ENCODE results near the gene CTSZ. TPM values are rescaled to one million over a fixed set of nuclear protein-coding genes. Genes with fewer than 3 reads are reported as not detected.

CTSZ gene
- total RNA-seq, 2 experiments from 2014 or later, result 14.7 to 17.7 TPM

DNA sequence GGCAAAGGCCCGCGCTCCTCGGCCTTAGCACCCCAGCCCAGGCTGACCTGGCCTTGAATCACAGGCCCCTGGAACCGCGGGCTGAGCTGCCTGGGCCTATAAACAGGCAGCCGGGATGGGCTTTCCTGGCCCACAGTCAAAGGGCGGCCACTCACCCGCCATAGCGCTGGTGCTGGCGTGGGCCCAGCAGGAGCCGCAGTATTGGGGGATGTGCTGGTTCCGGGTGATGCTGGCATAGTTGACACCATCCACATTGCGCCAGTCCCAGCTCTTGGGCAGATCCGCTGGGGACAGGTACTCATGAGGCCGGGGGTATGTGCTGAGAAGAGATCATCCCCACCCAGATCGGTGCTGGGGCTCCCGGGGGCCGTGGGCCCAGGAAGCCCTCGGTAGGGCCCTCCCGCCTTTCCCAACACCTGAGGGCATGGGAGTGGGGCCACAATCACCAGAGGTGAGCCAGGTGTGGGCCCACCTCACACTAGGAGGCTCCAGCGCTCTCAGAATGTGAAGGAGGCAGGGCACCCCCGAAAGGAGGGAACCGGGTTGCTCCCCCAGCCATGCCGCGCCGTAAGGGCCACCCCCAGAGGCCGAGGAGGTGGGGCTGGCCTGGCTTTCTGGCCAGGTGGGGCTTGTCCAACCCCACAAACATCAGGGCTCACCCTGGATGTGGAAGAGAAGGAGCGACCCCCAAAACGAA is 739 bp downstream of the CTSZ start:
- H3K27me3 ChIP-seq (ENCODE audit: control insufficient read depth in 1 of 2, insufficient read depth in 2 of 2, low read length in 2 of 2), result no peaks in the 10 kb centered on the region
- intact Hi-C loops (cut with DNase I, micrococcal nuclease), result no loop called here
- H3K27ac Mint-ChIP-seq, result peak overlapping the region; percentile 76
- no peaks in the 10 kb centered on the region for H3K36me3 ChIP-seq (ENCODE audit: insufficient read depth, low read length)
- ChIA-PET CTCF (no interaction called here), POLR2A (interaction anchor here (2.3 kb wide), 1 partner anchor 25 kb away, joined by 17 read pairs; the partner anchor contains the start of gene ATP5F1E)
- H3K9me3 Mint-ChIP-seq, result no peaks in the 10 kb centered on the region
- H3K27me3 Mint-ChIP-seq, result no peaks in the 10 kb centered on the region
- H3K9me3 ChIP-seq (ENCODE audit: control insufficient read depth in 1 of 2, insufficient read depth in 1 of 2, low read length in 2 of 2), result no peaks in the 10 kb centered on the region
- TF ChIP-seq, protein P1, sequence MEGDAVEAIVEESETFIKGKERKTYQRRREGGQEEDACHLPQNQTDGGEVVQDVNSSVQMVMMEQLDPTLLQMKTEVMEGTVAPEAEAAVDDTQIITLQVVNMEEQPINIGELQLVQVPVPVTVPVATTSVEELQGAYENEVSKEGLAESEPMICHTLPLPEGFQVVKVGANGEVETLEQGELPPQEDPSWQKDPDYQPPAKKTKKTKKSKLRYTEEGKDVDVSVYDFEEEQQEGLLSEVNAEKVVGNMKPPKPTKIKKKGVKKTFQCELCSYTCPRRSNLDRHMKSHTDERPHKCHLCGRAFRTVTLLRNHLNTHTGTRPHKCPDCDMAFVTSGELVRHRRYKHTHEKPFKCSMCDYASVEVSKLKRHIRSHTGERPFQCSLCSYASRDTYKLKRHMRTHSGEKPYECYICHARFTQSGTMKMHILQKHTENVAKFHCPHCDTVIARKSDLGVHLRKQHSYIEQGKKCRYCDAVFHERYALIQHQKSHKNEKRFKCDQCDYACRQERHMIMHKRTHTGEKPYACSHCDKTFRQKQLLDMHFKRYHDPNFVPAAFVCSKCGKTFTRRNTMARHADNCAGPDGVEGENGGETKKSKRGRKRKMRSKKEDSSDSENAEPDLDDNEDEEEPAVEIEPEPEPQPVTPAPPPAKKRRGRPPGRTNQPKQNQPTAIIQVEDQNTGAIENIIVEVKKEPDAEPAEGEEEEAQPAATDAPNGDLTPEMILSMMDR (IDR thresholded peaks at IDR 0.05), result no peak
- H3K27ac ChIP-seq (ENCODE audit: low read depth in 1 of 2, low read length in 2 of 2), result peak overlapping the region in 1 of 2 donors; percentile 48
- ATAC-seq (ENCODE audit: poor library complexity) (peak; percentile 8), DNase-seq (peak in 1 of 14 experiments; percentile 22)
- H3K4me1 Mint-ChIP-seq (ENCODE audit: low read depth), result peaks cover 42% of the 10 kb centered on the region
- peaks cover 45% of the 10 kb centered on the region for H3K4me1 ChIP-seq (ENCODE audit: insufficient read depth, low read length)
- H3K4me3 Mint-ChIP-seq, result peak overlapping the region; percentile 86
- H3K4me3 ChIP-seq (ENCODE audit: low read length), result peak overlapping the region; percentile 72
- peaks cover 5% of the 10 kb centered on the region for H3K36me3 Mint-ChIP-seq (ENCODE audit: low read depth)

DNA sequence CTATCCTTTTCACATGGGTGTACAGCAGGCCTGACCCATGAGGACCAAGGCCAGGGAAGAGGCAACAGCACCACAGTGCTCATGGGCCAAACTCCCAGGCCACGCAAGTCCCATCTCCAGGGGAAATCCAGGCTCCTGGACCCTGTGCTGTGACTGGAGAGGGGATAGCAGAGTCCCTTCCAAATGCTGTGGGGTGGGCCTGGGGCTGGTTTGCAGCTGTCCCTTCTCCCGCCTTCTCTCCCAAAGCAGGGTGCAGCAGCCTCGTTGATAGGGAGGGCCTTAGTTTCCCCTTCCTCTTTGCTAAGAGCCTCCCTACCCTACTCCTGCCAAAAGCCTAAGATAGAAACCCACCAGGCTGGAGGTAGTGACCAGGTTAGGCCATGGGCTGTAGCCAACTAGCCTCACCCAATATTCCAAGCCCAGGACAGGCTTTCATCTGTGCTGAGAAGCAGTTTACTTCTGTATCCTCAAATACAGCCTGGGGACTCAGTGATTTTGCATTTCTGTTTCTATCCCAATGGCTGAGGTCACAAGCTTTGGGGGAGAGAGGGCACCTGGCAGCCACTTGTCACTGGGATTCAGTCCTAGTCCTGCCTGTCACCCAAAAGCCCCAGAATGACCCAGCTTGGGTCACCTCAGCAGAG is 1.4 kb downstream of the CTSZ start:
- Mint-ChIP-seq H3K4me1 (ENCODE audit: low read depth) (peaks cover 42% of the 10 kb centered on the region), H3K9me3 (no peaks in the 10 kb centered on the region), H3K36me3 (ENCODE audit: low read depth) (peaks cover 5% of the 10 kb centered on the region), H3K4me3 (peak overlapping the region; percentile 86), H3K27ac (peak overlapping the region; percentile 76), H3K27me3 (no peaks in the 10 kb centered on the region)
- ATAC-seq (ENCODE audit: poor library complexity), result no peak
- no peaks in the 10 kb centered on the region for H3K9me3 ChIP-seq (ENCODE audit: control insufficient read depth in 1 of 2, insufficient read depth in 1 of 2, low read length in 2 of 2)
- peak overlapping the region; percentile 12 to 13 for H3K27ac ChIP-seq (ENCODE audit: low read depth in 1 of 2, low read length in 2 of 2)
- TF ChIP-seq, protein P1 (IDR thresholded peaks at IDR 0.05), result no peak
- intact Hi-C loops (cut with DNase I, micrococcal nuclease), result no loop called here
- H3K27me3 ChIP-seq (ENCODE audit: control insufficient read depth in 1 of 2, insufficient read depth in 2 of 2, low read length in 2 of 2), result no peaks in the 10 kb centered on the region
- H3K4me1 ChIP-seq (ENCODE audit: insufficient read depth, low read length), result peaks cover 45% of the 10 kb centered on the region
- peak overlapping the region; percentile 72 for H3K4me3 ChIP-seq (ENCODE audit: low read length)
- POLR2A ChIA-PET, result interaction anchor here (0.9 to 2.3 kb wide), 2 partner anchors 9 to 26 kb away, joined by 4 to 17 read pairs; partner anchors contain the start of gene ATP5F1E
- no peak for DNase-seq
- CTCF ChIA-PET, result no interaction called here
- H3K36me3 ChIP-seq (ENCODE audit: insufficient read depth, low read length), result no peaks in the 10 kb centered on the region

- TF ChIP-seq, protein P1 (IDR thresholded peaks at IDR 0.05), result no peak
- ChIA-PET CTCF (no interaction called here), POLR2A (interaction anchor here (0.9 to 2.3 kb wide), 2 partner anchors 8 to 27 kb away, joined by 4 to 17 read pairs; partner anchors contain the start of gene ATP5F1E)
- H3K4me1 ChIP-seq (ENCODE audit: insufficient read depth, low read length), result peaks cover 45% of the 10 kb centered on the region
- no peaks in the 10 kb centered on the region for H3K36me3 ChIP-seq (ENCODE audit: insufficient read depth, low read length)
- no peaks in the 10 kb centered on the region for H3K27me3 ChIP-seq (ENCODE audit: control insufficient read depth in 1 of 2, insufficient read depth in 2 of 2, low read length in 2 of 2)
- H3K9me3 Mint-ChIP-seq, result no peaks in the 10 kb centered on the region
- intact Hi-C loops (cut with DNase I, micrococcal nuclease), result no loop called here
- H3K27ac Mint-ChIP-seq, result peak overlapping the region; percentile 76
- peak overlapping the region; percentile 72 for H3K4me3 ChIP-seq (ENCODE audit: low read length)
- DNase-seq (peak in 12 of 14 experiments; percentile 25 to 73 (median 50)), ATAC-seq (ENCODE audit: poor library complexity) (peak; percentile 49)
- H3K36me3 Mint-ChIP-seq (ENCODE audit: low read depth), result peaks cover 5% of the 10 kb centered on the region
- H3K27me3 Mint-ChIP-seq, result no peaks in the 10 kb centered on the region
- H3K4me1 Mint-ChIP-seq (ENCODE audit: low read depth), result peaks cover 37% of the 10 kb centered on the region
- peak overlapping the region; percentile 13 to 40 for H3K27ac ChIP-seq (ENCODE audit: low read depth in 1 of 2, low read length in 2 of 2)
- H3K9me3 ChIP-seq (ENCODE audit: control insufficient read depth in 1 of 2, insufficient read depth in 1 of 2, low read length in 2 of 2), result no peaks in the 10 kb centered on the region
- peak overlapping the region; percentile 86 for H3K4me3 Mint-ChIP-seq
Measured at GRCh38 chr20:59004763-59005522, 2.1 kb downstream of the CTSZ start.
